ENCODE results near the gene MEGF11.

The MEGF11 gene

DNA sequence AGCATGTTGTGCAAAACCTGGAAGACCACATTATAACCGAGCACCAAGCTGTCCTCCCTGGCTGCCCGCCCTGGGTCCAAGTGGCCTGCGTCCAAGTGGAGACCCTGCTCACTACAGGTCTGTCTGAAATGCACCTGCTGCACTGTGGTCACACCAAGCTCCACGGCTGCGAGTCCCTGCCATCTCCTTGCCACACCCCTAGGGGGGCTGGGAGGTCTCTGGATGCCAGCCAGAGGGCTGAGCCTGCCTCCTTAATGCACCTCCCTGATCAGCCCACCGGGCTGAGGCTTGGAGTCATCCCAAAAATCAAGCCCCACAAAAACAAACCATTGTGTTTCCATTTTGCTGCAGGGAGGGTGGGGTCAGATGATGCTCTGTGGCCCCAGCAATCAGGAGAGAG is 187.1 kb downstream of the MEGF11 start:
- TF ChIP-seq ZNF565 (CRISPR knock-in tag; conservative IDR thresholded peaks at IDR 0.05; ENCODE audit: low read depth) (no peak), ARNTL (CRISPR knock-in tag; IDR thresholded peaks at IDR 0.05; ENCODE audit: borderline replicate concordance, low read depth) (no peak), TOX (CRISPR knock-in tag; IDR thresholded peaks at IDR 0.05; ENCODE audit: borderline replicate concordance) (no peak), OSR1 (CRISPR knock-in tag; IDR thresholded peaks at IDR 0.05) (no peak), CSDC2 (CRISPR knock-in tag; IDR thresholded peaks at IDR 0.05) (no peak)
- TF ChIP-seq, protein P1, sequence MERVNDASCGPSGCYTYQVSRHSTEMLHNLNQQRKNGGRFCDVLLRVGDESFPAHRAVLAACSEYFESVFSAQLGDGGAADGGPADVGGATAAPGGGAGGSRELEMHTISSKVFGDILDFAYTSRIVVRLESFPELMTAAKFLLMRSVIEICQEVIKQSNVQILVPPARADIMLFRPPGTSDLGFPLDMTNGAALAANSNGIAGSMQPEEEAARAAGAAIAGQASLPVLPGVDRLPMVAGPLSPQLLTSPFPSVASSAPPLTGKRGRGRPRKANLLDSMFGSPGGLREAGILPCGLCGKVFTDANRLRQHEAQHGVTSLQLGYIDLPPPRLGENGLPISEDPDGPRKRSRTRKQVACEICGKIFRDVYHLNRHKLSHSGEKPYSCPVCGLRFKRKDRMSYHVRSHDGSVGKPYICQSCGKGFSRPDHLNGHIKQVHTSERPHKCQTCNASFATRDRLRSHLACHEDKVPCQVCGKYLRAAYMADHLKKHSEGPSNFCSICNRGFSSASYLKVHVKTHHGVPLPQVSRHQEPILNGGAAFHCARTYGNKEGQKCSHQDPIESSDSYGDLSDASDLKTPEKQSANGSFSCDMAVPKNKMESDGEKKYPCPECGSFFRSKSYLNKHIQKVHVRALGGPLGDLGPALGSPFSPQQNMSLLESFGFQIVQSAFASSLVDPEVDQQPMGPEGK (CRISPR knock-in tag; IDR thresholded peaks at IDR 0.05; ENCODE audit: borderline replicate concordance): no peak
- ATAC-seq: no peak

DNA sequence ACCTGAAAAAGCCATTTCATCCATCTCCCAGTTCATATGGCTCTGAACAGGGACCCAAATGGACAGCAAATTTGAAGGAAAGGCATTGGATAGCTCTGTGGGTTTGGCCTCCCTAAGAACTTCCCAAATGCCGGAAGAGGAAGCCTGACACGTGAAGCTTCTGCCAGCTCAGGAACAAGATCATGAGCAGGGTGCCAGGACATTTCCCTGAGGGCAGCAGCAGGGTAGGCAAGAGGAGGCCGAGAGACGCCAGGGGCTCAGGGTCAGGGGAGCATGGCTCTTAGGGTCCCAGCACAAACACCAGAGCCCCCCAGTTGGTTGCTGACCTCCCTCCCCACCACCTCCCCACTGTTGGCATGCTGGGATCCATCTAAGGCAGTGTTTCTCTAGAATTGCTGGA is 187.5 kb downstream of the MEGF11 start:
- TF ChIP-seq RARB (CRISPR knock-in tag; IDR thresholded peaks at IDR 0.05) (no peak), ZFP3 (CRISPR knock-in tag; IDR thresholded peaks at IDR 0.05) (no peak), ZNF8 (CRISPR knock-in tag; IDR thresholded peaks at IDR 0.05) (no peak), BACH2 (CRISPR knock-in tag; IDR thresholded peaks at IDR 0.05; ENCODE audit: borderline replicate concordance) (no peak), TOX (CRISPR knock-in tag; IDR thresholded peaks at IDR 0.05; ENCODE audit: borderline replicate concordance) (no peak), ESRRG (CRISPR knock-in tag; IDR thresholded peaks at IDR 0.05) (no peak), ISL1 (CRISPR knock-in tag; IDR thresholded peaks at IDR 0.05) (no peak), ARNTL (CRISPR knock-in tag; IDR thresholded peaks at IDR 0.05; ENCODE audit: borderline replicate concordance, low read depth) (no peak), ZC3H10 (CRISPR knock-in tag; IDR thresholded peaks at IDR 0.05) (no peak)
- TF ChIP-seq, protein P2, sequence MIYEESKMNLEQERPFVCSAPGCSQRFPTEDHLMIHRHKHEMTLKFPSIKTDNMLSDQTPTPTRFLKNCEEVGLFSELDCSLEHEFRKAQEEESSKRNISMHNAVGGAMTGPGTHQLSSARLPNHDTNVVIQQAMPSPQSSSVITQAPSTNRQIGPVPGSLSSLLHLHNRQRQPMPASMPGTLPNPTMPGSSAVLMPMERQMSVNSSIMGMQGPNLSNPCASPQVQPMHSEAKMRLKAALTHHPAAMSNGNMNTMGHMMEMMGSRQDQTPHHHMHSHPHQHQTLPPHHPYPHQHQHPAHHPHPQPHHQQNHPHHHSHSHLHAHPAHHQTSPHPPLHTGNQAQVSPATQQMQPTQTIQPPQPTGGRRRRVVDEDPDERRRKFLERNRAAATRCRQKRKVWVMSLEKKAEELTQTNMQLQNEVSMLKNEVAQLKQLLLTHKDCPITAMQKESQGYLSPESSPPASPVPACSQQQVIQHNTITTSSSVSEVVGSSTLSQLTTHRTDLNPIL (CRISPR knock-in tag; IDR thresholded peaks at IDR 0.05; ENCODE audit: low read depth): no peak
- TF ChIP-seq, protein P3, sequence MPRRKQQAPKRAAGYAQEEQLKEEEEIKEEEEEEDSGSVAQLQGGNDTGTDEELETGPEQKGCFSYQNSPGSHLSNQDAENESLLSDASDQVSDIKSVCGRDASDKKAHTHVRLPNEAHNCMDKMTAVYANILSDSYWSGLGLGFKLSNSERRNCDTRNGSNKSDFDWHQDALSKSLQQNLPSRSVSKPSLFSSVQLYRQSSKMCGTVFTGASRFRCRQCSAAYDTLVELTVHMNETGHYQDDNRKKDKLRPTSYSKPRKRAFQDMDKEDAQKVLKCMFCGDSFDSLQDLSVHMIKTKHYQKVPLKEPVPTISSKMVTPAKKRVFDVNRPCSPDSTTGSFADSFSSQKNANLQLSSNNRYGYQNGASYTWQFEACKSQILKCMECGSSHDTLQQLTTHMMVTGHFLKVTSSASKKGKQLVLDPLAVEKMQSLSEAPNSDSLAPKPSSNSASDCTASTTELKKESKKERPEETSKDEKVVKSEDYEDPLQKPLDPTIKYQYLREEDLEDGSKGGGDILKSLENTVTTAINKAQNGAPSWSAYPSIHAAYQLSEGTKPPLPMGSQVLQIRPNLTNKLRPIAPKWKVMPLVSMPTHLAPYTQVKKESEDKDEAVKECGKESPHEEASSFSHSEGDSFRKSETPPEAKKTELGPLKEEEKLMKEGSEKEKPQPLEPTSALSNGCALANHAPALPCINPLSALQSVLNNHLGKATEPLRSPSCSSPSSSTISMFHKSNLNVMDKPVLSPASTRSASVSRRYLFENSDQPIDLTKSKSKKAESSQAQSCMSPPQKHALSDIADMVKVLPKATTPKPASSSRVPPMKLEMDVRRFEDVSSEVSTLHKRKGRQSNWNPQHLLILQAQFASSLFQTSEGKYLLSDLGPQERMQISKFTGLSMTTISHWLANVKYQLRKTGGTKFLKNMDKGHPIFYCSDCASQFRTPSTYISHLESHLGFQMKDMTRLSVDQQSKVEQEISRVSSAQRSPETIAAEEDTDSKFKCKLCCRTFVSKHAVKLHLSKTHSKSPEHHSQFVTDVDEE (CRISPR knock-in tag; IDR thresholded peaks at IDR 0.05): no peak
- no peak for ATAC-seq

DNA sequence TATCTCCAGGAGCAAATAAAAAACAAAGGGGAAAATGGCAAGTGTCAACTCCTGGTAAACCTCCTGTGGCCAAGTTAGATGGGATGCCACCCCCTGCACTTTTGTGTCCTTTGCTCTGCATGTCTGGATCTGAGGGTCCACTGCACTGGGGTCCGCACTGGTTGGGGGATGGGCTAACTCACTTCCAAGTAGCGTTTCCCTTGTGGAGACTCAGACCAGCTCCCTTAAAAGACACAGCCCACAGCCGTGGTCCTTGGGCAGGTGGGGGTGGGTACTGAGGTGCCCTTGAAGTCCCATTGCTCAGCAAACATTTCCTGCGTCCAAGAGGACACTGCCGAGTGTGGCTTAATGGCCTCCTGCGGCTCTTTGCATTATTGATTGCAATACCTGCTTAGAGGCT is 188.2 kb downstream of the MEGF11 start:
- no peak for ATAC-seq
- TF ChIP-seq ZNF70 (CRISPR knock-in tag; IDR thresholded peaks at IDR 0.05): no peak

DNA sequence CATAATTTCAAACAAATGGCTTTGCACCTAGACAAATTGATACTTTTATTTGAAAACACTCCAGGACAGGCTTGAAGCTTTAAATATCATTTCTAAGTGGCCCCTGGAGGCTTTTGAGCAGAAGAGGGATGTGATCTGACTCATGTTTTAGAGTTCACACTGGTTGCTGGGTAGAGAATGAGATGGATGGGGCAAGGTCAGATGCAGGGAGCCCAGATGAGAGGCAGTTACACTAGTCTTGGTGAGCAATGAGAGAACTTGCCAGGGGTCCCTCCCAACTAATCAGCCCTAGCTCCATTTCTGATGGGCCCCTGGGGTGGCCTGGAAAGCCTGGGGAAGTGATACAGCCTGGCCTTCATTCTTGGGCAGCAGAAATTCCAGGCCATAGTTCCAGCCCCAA is 190.4 kb downstream of the MEGF11 start:
- TF ChIP-seq ZNF70 (CRISPR knock-in tag; IDR thresholded peaks at IDR 0.05): no peak
- no peak for TF ChIP-seq PPARA (CRISPR knock-in tag; IDR thresholded peaks at IDR 0.05; ENCODE audit: borderline replicate concordance)
- no peak for TF ChIP-seq GLIS3 (CRISPR knock-in tag; IDR thresholded peaks at IDR 0.05)
- TF ChIP-seq ISL1 (CRISPR knock-in tag; IDR thresholded peaks at IDR 0.05): no peak
- TF ChIP-seq ZNF565 (CRISPR knock-in tag; conservative IDR thresholded peaks at IDR 0.05; ENCODE audit: low read depth): no peak
- TF ChIP-seq TCF4 (CRISPR knock-in tag; IDR thresholded peaks at IDR 0.05; ENCODE audit: borderline replicate concordance): no peak
- no peak for TF ChIP-seq ZC3H10 (CRISPR knock-in tag; IDR thresholded peaks at IDR 0.05)
- no peak for TF ChIP-seq SNAI2 (CRISPR knock-in tag; IDR thresholded peaks at IDR 0.05)
- TF ChIP-seq, protein P4, sequence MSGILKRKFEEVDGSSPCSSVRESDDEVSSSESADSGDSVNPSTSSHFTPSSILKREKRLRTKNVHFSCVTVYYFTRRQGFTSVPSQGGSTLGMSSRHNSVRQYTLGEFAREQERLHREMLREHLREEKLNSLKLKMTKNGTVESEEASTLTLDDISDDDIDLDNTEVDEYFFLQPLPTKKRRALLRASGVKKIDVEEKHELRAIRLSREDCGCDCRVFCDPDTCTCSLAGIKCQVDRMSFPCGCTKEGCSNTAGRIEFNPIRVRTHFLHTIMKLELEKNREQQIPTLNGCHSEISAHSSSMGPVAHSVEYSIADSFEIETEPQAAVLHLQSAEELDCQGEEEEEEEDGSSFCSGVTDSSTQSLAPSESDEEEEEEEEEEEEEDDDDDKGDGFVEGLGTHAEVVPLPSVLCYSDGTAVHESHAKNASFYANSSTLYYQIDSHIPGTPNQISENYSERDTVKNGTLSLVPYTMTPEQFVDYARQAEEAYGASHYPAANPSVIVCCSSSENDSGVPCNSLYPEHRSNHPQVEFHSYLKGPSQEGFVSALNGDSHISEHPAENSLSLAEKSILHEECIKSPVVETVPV (CRISPR knock-in tag; IDR thresholded peaks at IDR 0.05): no peak
- TF ChIP-seq, protein P3 (CRISPR knock-in tag; IDR thresholded peaks at IDR 0.05): no peak
- no peak for TF ChIP-seq ZFP30 (CRISPR knock-in tag; IDR thresholded peaks at IDR 0.05)
- no peak for TF ChIP-seq TOX (CRISPR knock-in tag; IDR thresholded peaks at IDR 0.05; ENCODE audit: borderline replicate concordance)
- no peak for TF ChIP-seq BACH2 (CRISPR knock-in tag; IDR thresholded peaks at IDR 0.05; ENCODE audit: borderline replicate concordance)
- no peak for TF ChIP-seq ESRRG (CRISPR knock-in tag; IDR thresholded peaks at IDR 0.05)
- TF ChIP-seq, protein P5, sequence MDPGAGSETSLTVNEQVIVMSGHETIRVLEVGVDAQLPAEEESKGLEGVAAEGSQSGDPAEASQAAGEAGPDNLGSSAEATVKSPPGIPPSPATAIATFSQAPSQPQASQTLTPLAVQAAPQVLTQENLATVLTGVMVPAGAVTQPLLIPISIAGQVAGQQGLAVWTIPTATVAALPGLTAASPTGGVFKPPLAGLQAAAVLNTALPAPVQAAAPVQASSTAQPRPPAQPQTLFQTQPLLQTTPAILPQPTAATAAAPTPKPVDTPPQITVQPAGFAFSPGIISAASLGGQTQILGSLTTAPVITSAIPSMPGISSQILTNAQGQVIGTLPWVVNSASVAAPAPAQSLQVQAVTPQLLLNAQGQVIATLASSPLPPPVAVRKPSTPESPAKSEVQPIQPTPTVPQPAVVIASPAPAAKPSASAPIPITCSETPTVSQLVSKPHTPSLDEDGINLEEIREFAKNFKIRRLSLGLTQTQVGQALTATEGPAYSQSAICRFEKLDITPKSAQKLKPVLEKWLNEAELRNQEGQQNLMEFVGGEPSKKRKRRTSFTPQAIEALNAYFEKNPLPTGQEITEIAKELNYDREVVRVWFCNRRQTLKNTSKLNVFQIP (CRISPR knock-in tag; IDR thresholded peaks at IDR 0.05; ENCODE audit: borderline replicate concordance, low read depth): no peak
- no peak for TF ChIP-seq ZFP3 (CRISPR knock-in tag; IDR thresholded peaks at IDR 0.05)
- no peak for ATAC-seq
